OCI-LY3 (cell line): ENCODE results near the gene PKD2L1.

Source experiments
- H2AFZ ChIP-seq: fragments of 200-600, 300-600 bp; shearing (Covaris generic); 2 replicates; pipeline ENCODE4 v1.6.0; 2014; ENCODE audit warnings: antibody characterized with exemption, low read depth, low read length
- H3K27ac ChIP-seq: fragments of 200-600, 300-600 bp; sonication (generic); 2 replicates; pipeline ENCODE4 v1.5.1; 2014; ENCODE audit warnings: mild to moderate bottlenecking, low read length, moderate library complexity, mixed read lengths
- H3K27me3 ChIP-seq: fragments of 200-600, 300-600 bp; sonication (generic); 2 replicates; pipeline ENCODE4 v1.6.1; 2014; ENCODE audit warnings: low read depth, low read length, mixed read lengths
- H3K36me3 ChIP-seq: fragments of 200-600, 300-600 bp; sonication (generic); replicated peaks from 2 replicates; pipeline ENCODE3; 2014; ENCODE audit warnings: low read depth, low read length, mixed read lengths
- H3K4me1 ChIP-seq: fragments of 300-600, 200-600 bp; sonication (generic); 2 replicates; pipeline ENCODE4 v1.6.1; 2014; ENCODE audit warnings: low read length, mixed read lengths
- H3K4me2 ChIP-seq: fragments of 200-600, 300-600 bp; sonication (generic); 2 replicates; pipeline ENCODE4 v1.6.1; 2014; ENCODE audit warnings: low read length, mixed read lengths
- H3K4me3 ChIP-seq: fragments of 300-600, 200-600 bp; sonication (generic); 2 replicates; pipeline ENCODE4 v1.5.1; 2014; ENCODE audit warnings: antibody characterized with exemption, mild to moderate bottlenecking, low read length, moderate library complexity
- H3K79me2 ChIP-seq: fragments of 300-600, 200-600 bp; shearing (Covaris generic); 2 replicates; pipeline ENCODE4 v1.6.1; 2014; ENCODE audit warnings: mild to moderate bottlenecking, low read length, mixed read lengths
- H3K9ac ChIP-seq: fragments of 300-600, 200-600 bp; shearing (Covaris generic); 2 replicates; pipeline ENCODE4 v1.6.0; 2014; ENCODE audit warnings: mild to moderate bottlenecking, low read length, moderate library complexity
- H3K9me3 ChIP-seq: fragments of 200-600, 300-600 bp; shearing (Covaris generic); 2 replicates; pipeline ENCODE4 v1.6.1; 2014; ENCODE audit warnings: low read length, mixed read lengths; ENCODE audit not compliant: insufficient read depth
- H4K20me1 ChIP-seq: fragments of 200-600, 300-600 bp; sonication (generic); 2 replicates; pipeline ENCODE4 v1.6.1; 2016; ENCODE audit warnings: low read length, mixed read lengths; ENCODE audit not compliant: insufficient read depth
- CTCF ChIP-seq: fragments of 200-600, 300-600 bp; sonication (generic); IDR thresholded peaks from 2 replicates; pipeline ENCODE4 v1.5.1; 2014; ENCODE audit warnings: antibody characterized with exemption, low read length, low read depth
- EZH2phosphoT487 ChIP-seq: fragments of 200-600 bp; shearing (Covaris generic); IDR thresholded peaks from 2 replicates; pipeline ENCODE4 v1.6.1; 2018; ENCODE audit warnings: antibody characterized with exemption, mixed run types, low read depth

The PKD2L1 gene

GRCh38 chr10:100362570-100363496 lies 32.8 kb upstream of the PKD2L1 start:
- TF ChIP-seq EZH2phosphoT487 (no peak), CTCF (no peak)
- H2AFZ ChIP-seq = no peak overlapping the region
- H3K9me3 ChIP-seq = no peaks in the 10 kb centered on the region
- H3K27ac ChIP-seq = no peak overlapping the region
- no peaks in the 10 kb centered on the region for H3K79me2 ChIP-seq
- H4K20me1 ChIP-seq = peaks cover 10% of the 10 kb centered on the region
- H3K4me1 ChIP-seq = no peaks in the 10 kb centered on the region
- no peak overlapping the region for H3K4me2 ChIP-seq
- H3K9ac ChIP-seq = no peak overlapping the region
- H3K4me3 ChIP-seq = no peak overlapping the region
- H3K27me3 ChIP-seq = no peaks in the 10 kb centered on the region
- H3K36me3 ChIP-seq = peaks cover 18% of the 10 kb centered on the region

- H3K79me2 ChIP-seq = peaks cover 12% of the 10 kb centered on the region; the same call in 1 of the 2 replicates
- H3K9ac ChIP-seq = no peak overlapping the region
- H3K4me3 ChIP-seq = no peak overlapping the region
- no peaks in the 10 kb centered on the region for H3K4me1 ChIP-seq
- no peak overlapping the region for H2AFZ ChIP-seq
- no peaks in the 10 kb centered on the region for H3K9me3 ChIP-seq
- no peak overlapping the region for H3K27ac ChIP-seq
- H3K36me3 ChIP-seq = peaks cover 42% of the 10 kb centered on the region
- peaks cover 29% of the 10 kb centered on the region for H4K20me1 ChIP-seq
- TF ChIP-seq EZH2phosphoT487 (no peak), CTCF (no peak)
- no peak overlapping the region for H3K4me2 ChIP-seq
- no peaks in the 10 kb centered on the region for H3K27me3 ChIP-seq
Observed at GRCh38 chr10:100360234-100360633, 30.2 kb upstream of the PKD2L1 start.

- Histone ChIP-seq H3K36me3 (peaks cover 48% of the 10 kb centered on the region), H3K79me2 (peaks cover 17% of the 10 kb centered on the region; the same call in 1 of the 2 replicates), H3K4me2 (no peak overlapping the region), H3K27me3 (no peaks in the 10 kb centered on the region), H3K9me3 (no peaks in the 10 kb centered on the region), H3K27ac (no peak overlapping the region), H3K4me3 (no peak overlapping the region), H3K9ac (no peak overlapping the region), H3K4me1 (no peaks in the 10 kb centered on the region), H4K20me1 (peaks cover 33% of the 10 kb centered on the region), H2AFZ (no peak overlapping the region)
- TF ChIP-seq EZH2phosphoT487 (no peak), CTCF (no peak)
Observed at GRCh38 chr10:100359529-100360150, 29.6 kb upstream of the PKD2L1 start.

- TF ChIP-seq CTCF (no peak), EZH2phosphoT487 (no peak)
- peaks cover 52% of the 10 kb centered on the region for H3K36me3 ChIP-seq
- H3K4me3 ChIP-seq = no peak overlapping the region
- H3K9ac ChIP-seq = no peak overlapping the region
- no peaks in the 10 kb centered on the region for H3K27me3 ChIP-seq
- H3K4me1 ChIP-seq = no peaks in the 10 kb centered on the region
- no peak overlapping the region for H3K4me2 ChIP-seq
- H3K79me2 ChIP-seq = peaks cover 22% of the 10 kb centered on the region; the same call in 1 of the 2 replicates
- no peaks in the 10 kb centered on the region for H3K9me3 ChIP-seq
- no peak overlapping the region for H3K27ac ChIP-seq
- H2AFZ ChIP-seq = no peak overlapping the region
- peaks cover 37% of the 10 kb centered on the region for H4K20me1 ChIP-seq
Observed at GRCh38 chr10:100359030-100359432, 29.0 kb upstream of the PKD2L1 start.
